ENCODE data around the gene MYO1D.
A peak's percentile ranks its signal among the peaks of the same experiment; 100 is the strongest.

MYO1D gene

DNA sequence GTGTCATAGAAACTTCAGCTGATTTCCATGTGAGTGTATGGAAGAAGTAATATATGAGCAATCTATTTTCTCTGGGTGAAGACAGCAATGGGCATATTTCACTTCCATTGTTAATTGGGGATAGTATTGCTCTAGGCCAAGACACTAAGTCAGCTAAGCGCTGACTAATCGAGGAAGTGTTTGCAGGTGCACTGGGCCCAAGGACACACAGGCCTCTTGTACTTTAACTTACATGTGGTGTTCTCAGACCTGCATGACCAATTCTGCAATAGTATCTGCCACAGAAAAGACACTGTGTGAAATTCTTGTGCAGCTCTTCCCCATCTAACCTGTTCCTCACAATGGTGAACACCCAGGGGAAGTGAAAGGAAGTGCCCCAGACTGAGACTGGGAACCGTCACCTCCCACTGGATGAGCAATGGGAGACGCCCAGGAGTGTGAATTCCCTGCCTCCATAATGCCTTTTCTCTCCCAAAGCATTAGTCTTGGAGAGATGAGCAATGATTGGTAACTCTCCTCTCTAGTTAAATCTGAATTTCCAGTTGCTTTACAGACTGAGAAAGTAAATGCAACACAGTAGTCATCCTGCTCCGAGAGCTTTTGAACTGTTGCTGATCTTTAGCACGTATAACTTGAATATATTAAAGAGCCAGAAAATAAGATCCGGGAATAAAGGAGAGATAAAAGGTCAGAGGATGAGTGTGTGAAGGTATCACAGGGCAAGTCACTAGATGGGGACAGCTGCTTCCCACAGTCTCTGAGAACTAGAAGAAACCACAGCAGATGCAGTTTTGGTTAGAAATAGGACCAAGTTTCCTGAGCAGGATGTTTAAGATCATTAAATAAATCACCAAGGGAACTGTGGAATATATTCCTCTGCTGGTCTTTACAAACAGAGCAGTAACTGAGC is 307.5 kb downstream of the MYO1D start:
- no peak for DNase-seq (ENCODE audit: low read depth in 2 of 2)

DNA sequence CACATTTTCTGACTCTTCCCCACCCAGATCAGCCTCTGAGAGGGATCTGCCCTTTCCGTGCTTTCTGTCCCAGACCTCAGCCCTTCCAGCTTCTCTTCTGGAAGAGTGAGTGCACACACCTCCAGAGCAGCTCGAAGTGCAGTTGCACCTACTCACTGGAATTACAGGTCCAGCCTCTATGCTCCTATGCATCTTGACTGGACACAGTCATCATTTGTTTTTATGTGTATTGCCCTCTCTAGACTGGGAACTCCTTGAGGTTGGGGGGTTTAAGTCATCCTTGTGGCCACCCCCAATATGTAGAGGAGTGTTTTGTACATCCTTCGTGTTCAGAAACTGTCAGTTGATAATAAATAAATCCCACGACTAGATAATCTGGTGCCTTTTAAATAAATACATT is 308.2 kb downstream of the MYO1D start:
- no peak for DNase-seq (ENCODE audit: low read depth in 2 of 2)

DNA sequence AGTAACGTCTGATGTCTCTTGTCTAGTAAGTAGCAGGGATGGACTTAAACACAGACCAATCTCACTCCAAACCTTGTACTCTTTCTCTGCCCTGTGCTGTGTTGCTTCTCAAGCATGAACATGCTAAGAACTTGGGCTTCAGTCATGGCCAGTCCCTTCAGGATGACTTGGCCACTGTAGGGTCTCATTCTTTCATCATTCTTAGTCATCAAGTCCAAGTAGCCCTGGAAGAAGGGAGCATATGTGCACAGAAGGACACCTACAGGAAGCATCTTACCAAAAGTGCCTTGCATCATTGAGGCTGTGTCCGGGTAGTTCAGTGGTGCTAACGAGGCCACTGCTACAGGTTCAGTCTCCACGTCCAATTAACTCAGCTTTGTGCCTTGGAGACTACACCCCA is 309.4 kb downstream of the MYO1D start:
- DNase-seq (ENCODE audit: low read depth in 2 of 2): no peak

DNA sequence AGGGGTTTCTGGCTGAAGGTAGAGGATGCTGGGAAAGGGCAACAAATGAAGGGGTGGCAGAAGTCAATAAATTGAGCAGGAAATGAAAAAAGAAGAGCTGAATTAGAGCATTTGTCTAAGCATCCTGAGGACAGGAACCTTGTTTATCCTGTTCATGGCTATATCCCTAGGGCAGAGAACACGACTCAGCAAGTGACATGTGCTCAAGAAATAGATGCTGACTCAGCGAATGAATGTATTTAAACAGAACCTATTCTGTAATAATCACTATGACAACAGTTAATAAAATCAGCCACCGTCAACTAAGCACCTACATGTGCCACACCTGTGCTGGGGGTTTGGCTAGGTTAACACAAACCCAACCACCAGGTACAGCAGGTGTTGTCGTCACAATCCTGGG is 309.8 kb downstream of the MYO1D start:
- DNase-seq (ENCODE audit: low read depth in 2 of 2): no peak

DNA sequence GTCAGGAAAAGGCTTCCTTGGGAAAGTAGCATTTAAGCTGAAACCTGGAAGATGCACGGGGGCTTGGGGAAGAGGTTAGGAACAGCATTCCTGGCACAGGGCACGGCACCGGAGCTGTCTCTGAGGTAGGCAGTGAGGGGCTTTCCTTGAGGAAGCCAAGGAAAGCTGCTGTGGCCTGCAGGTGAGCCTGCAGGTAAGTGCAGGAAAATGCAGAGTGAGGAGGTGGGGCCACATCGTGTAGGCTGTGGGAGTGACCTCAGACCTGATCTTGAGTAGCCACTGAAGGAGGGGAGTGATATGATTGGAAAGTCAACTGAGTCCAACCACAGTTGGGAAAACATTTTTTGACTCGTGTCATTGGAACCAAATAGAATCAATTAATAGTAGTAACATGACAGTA is 310.6 kb downstream of the MYO1D start:
- no peak for DNase-seq (ENCODE audit: low read depth in 2 of 2)

DNA sequence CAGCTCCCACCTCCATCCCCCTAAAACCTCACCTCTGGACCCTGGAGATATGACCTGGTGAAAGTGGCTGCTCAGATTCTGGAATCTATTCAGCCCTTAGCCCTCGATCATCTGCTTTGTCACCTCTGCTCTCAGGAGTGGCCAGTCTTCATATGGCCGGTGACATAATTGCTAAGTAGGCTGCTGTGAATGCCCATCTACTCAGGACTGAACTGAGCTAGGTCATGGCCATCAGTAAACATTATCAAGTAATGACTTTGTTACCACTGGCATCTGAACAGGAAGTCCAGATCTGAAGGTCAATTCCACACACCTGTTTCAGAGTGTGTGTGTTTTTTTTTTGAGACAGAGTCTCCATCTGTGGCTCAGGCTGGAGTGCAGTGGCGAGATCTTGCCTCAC is 311.5 kb downstream of the MYO1D start:
- no peak for DNase-seq (ENCODE audit: low read depth in 2 of 2)

DNA sequence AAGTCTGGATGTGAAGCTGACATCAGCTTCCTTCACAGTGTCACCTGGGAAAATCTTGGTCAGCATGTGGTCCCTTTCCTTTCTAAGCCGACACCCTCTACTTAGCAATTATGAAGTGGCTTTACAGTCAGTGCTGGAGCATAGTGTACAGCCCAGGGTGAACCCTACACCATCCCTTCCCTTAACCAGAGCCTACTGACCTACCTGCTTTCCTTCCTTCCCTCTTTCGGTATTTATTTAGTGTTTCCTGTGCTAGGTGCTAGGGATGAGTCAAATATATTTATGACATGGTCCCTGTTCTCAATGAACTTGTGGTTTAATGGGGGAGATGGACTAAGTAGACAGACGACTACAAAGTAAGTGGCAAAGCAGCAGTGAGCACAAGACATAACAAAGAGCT is 312.6 kb downstream of the MYO1D start:
- DNase-seq (ENCODE audit: low read depth in 2 of 2): no peak

DNA sequence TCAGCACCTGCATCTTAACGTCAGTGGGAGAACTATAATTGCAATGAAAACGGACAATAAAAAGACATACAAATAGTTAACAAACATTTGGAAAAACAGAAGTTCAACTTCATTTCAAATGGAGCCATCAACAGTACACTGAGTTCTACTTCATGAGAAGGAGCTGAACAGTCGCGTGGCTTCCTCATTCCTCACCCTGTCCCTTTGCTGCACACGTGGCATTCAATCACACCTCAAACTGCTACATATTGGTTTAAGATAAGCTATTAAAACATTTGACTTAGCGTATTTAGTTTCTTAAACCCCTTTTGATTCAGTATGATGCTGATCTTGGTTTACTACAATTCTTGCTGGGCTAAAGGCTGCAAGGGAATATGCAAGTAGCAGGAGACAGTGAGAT is 313.3 kb downstream of the MYO1D start:
- DNase-seq (ENCODE audit: low read depth in 2 of 2): no peak

DNA sequence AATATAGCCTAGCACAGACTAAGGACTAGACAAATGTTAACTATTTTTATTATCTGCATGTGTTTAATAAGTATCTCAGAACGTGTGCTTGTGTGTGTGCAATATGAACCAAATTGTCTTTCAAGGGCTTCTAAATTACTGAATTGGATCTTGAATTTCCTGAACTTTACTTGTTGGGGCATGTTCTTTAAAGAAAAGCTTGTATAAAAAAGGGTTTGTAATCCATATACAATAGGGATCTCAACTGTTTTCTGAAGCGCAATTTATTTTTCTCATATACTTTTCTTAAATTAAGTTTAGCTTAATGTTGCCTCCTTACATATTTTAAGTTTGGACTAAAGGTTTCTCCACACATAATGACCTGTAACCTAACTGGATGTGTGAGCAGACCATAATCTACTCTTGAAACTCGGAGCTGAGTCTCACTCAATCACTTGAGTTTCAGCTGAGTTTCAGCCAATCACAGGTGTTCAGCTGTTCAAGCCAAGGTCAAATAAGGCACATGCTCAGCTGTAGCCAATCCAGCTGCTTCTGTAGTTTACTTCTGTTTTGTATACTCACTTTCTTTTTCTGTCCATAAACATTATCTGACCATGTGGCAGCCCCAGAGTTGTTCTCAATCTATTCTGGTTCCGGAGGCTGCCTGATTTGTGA is 317.8 kb downstream of the MYO1D start:
- no peak for DNase-seq (ENCODE audit: low read depth in 2 of 2)

DNA sequence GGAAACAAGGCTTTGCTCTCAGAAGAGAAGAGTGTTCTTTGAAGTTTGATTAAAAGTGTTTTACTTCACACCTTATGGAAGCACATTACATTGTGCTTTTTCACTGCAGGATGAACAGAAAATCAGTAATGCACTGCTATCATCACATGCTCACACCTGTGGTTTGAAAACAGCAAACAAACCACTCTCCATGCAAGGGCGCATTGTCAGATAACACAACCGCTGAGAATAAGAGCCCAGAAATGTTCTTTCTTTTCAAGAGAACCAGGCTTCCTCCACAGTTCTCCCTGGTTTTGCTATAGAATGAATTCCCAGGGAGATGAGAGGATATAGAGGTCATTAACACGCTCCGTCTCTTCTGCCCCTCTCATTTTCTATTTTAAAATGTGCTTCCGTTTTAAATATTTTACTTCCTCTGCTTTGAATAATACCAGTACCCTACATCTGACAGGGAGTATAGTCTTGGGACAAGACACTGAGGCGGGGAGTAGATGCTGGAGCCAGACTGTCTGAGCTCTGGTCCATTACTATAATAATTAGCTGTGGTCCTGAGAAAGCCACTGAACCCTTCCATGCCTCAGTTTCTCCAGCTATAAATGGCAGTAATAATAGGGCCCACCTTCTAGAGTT is 318.5 kb downstream of the MYO1D start:
- no peak for DNase-seq (ENCODE audit: low read depth in 2 of 2)

DNA sequence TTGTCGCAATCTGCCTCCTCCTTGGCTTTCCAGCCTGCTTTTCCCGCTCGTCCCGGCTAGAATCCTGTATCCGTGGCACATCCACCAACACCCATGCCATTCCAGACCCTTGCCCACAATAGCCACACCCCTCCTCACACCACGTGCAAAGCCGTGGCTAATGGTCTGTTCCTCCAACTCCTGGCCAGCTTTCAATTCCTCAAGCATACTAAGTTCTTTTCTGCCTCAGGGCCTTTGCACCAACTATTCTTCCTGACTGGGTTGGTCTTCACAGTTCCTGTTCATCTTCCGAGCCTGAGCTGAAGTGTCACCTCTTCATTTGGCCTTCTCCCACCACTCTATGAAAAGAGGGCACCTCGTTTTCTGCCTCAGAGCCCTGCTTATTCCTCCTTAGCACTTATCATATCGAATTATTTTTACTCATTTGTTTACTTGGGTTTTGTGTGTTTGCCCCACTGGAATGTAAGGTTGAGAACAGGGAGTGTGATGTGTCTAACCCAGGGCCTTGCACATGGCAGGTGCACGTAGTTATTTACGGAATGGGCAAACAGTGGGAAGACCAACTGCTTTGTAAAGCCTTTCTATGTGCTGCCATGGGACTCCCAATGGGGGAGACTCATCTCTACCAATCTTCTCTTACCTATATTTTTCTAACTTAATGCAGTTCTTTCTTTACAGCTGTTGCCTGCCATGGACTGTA is 321.2 kb downstream of the MYO1D start:
- DNase-seq (ENCODE audit: low read depth in 2 of 2): no peak

DNA sequence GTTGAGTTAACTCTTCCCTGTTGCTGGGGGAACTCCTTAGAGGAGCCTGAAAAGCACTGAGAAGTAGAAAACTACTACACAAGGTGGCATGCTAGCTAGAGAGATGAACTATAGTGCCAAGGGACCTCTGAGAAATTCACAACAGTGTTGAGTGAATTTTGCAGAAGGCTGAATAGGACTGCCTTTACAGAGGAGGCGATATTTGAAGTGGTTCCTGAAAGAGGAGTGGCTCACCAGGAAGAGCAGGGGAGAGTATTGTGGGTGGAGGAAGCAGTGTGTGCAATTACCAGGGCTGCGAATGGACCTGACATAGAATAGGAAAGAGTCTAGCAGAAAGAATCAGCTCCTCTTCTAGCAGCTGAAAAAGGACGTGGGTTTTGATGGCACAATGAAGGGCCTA is 323.8 kb downstream of the MYO1D start:
- no peak for DNase-seq (ENCODE audit: low read depth in 2 of 2)

DNA sequence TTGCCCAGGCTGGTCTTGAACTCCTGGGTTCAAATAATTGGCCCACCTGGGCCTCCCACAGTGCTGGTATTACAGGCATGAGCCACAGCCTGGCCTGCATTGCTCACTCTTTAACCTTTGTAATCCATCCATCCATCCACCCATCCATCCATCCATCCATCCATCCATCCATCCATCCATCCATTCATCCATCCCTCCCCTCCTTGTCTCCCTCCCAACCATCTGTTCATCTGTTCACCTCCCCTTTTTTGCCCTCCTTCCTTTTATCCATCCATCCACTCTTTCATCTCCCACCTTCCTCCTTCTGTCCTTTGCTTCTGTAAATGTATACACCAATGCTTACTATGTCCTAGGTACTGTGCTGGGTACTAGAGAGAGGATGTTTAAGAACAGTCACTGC is 324.6 kb downstream of the MYO1D start:
- no peak for DNase-seq (ENCODE audit: low read depth in 2 of 2)

DNA sequence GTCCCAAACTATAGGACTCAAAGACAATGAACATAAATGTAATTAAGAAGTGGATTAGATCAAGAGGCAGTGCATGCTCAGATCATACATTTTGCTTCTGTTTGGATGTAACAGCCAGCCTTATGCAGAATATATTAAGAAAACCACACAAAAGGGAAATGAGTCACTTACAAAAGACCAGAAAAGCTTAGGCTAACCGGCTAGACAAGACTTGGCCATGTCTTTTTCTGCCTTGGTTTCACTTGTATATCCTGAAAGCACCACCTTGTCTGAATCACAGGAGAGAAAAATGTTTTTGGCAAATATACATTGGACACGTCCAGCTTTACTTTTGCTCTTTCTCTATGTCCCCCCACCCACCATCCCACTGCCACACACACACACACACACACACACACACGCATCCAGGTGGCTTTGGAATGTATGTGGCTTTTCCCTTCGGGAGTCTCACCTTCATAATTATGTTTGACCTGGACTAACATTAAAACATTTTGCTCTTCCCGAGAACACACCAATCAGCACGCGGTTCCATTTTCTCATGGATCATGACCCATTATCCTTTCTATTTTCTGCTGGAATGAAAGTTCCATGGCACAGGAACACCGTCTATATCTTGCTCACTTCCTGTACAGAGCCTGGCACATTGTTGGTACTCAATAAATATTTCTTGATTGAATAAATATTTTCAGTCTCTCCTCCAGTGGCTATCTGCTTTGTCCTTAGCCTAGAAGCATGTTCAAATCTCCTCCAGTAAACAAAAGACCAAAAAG is 325.6 kb downstream of the MYO1D start:
- peak in 1 of 2 experiments; percentile 13 for DNase-seq (ENCODE audit: low read depth in 2 of 2)

DNA sequence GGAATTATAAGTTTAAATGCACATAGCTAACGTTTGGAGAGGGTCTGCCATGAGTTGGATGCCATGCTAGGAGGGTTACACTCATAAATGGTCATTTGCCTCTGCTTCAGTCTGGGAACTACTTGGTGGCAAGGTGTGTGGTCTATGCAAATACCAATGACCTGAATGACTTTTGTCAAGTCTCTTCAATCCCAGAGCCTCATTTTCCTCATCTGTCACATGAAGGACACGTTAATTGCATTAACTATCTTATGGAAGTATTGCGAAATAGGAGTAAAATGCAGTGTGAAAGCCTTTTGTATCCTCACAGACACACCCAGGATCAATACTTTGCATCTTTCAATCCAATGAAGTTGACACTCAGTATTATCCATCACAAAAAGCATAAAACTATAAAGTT is 327.4 kb downstream of the MYO1D start:
- no peak for DNase-seq (ENCODE audit: low read depth in 2 of 2)

DNA sequence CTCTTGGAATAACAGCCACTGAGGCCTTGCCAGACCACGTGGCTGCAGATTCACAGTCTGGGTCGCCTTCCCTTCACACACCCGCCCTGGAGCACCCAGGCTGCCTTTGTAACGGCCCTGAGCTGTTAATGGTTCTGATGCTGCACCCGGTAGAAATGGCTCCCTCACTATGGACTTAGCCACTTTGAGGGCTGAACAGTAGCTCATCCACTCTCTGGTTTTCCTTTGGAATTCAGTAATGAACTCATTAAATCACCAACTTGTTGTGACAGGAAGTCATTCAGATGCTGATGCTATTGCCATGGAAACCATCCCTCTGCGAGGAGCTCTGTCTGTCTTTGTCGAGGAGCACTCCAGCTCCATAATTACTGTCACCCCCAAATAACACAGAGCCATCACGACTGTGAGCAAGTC is 330.9 kb downstream of the MYO1D start:
- no peak for DNase-seq (ENCODE audit: low read depth in 2 of 2)

DNA sequence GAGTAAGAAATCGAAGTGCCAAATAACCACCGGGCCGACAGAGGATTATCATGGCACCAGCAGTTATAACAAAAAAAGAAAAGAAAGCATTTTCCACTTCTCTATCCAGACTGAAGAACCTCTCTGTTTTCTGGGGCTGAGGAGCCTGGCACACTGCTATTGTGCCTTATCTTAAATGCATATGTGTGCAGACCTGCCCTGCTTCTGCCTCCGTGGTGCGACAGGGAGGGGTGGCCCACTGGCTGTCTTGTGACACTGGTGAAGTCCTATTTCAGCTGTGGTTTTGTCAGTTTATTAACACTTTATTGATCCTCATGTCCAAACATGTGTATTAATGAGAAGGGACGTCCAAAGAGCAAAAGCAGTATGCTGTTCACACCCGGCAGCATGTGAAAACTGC is 334.7 kb downstream of the MYO1D start:
- no peak for DNase-seq (ENCODE audit: low read depth in 2 of 2)

DNA sequence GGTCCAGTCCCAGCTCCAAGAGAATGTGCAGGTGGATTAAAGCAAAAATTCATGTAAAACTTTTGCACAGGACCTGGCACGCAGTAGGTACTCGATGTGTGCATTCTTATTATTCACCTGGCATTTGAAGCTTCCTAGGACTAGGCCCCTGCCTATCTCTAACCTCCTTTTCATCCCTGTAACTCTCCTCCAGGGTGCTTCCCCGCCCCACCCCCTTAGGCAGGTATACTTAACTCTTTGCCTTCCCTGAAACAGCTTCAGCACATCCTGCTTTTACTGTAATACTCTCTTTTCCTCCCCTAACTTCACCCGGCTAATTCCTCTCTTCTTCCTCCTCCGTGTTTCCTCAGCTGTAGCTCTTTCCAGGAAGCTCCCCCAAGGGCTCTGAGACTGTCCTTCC is 335.3 kb downstream of the MYO1D start:
- no peak for DNase-seq (ENCODE audit: low read depth in 2 of 2)

DNA sequence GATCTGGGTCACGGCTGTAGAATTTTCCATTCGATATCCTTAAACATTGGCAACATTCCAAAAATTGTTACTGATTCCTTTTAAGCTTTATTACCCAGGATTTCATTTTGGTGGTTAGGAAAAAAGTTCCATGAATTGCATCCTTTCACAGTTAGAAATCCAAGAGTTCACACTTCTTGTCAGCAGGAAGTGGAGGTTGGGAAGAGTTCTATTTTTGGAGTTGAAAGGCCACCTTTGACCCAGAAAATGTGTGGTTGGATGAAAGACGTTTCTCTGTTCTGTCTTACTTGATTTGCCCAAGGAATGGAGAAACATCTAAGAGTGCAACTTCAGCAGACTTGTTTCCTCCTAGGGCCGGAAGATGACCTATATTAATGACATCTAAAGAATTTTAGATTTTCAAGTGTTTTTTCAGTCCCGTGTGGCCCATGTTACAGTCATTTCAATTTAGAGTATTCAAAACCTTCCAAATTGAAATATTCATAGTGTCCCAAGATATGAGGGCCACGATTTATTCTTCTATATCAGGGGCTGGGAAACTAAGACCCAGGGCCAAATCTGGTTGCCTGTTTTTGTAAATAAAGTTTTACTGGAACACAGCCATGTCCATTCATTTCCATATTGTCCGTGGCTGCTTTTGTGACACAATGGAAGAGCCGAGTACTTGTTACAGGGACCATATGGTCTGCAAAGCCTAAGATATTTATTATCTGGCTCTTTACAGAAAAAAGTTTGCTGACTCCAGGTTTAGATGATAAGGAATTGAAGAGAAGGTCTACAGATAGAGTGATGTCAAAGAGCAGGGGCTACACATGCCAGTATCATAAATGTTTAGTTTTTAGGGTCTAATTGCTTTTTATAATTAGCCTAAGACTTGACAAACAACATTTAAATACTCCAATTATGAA is 339.9 kb downstream of the MYO1D start:
- DNase-seq (ENCODE audit: low read depth in 2 of 2): peak; percentile 53 to 57

DNA sequence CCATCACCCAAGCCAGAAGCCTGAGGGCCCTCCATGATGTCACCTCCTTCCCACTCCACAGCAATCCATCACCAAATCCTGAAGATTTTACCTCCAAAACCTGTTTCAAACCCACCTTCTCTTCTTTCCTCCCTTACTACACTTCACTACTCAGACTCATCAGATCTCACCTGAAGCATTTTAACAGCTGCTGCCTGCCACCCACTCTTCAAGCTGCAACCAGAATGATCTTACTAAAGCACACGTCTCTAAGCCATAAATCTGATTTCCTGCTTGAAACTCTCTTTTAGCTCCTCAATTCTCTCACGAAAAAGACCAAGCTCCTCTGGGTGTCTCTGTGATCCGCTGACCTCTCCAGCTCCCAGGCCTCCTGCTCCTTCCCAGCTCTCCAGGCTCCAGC is 343.6 kb downstream of the MYO1D start:
- DNase-seq (ENCODE audit: low read depth in 2 of 2): no peak
